Measurements from ENCODE around the gene FCRL4. TPM values are rescaled to one million over a fixed set of nuclear protein-coding genes. Genes with fewer than 3 reads are reported as not detected.

Gene FCRL4
- total and polyA plus RNA-seq, 2 donors from 2014 or later: not detected

GRCh38 chr1:157622471-157622870 is 24.6 kb upstream of the FCRL4 start:
- H3K27ac ChIP-seq (ENCODE audit: low read depth in 2 of 2, low read length in 2 of 2): no peak overlapping the region
- H3K4me3 ChIP-seq (ENCODE audit: low read length in 3 of 3): no peak overlapping the region
- TF ChIP-seq, protein P1, sequence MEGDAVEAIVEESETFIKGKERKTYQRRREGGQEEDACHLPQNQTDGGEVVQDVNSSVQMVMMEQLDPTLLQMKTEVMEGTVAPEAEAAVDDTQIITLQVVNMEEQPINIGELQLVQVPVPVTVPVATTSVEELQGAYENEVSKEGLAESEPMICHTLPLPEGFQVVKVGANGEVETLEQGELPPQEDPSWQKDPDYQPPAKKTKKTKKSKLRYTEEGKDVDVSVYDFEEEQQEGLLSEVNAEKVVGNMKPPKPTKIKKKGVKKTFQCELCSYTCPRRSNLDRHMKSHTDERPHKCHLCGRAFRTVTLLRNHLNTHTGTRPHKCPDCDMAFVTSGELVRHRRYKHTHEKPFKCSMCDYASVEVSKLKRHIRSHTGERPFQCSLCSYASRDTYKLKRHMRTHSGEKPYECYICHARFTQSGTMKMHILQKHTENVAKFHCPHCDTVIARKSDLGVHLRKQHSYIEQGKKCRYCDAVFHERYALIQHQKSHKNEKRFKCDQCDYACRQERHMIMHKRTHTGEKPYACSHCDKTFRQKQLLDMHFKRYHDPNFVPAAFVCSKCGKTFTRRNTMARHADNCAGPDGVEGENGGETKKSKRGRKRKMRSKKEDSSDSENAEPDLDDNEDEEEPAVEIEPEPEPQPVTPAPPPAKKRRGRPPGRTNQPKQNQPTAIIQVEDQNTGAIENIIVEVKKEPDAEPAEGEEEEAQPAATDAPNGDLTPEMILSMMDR (IDR thresholded peaks at IDR 0.05; ENCODE audit: borderline replicate concordance, extremely low read depth, insufficient read depth): no peak
- H3K9ac ChIP-seq (ENCODE audit: low read length in 3 of 3): no peak overlapping the region
- no peaks in the 10 kb centered on the region for H3K27me3 ChIP-seq (ENCODE audit: control insufficient read depth, insufficient read depth, low read length)
- no peaks in the 10 kb centered on the region for H3K4me1 ChIP-seq (ENCODE audit: control insufficient read depth in 2 of 3, insufficient read depth in 2 of 3, low read depth in 1 of 3, low read length in 3 of 3)
- DNase-seq (no peak), FAIRE-seq (no peak)
- no peaks in the 10 kb centered on the region for H3K36me3 ChIP-seq (ENCODE audit: control insufficient read depth in 2 of 3, insufficient read depth in 3 of 3, low read length in 3 of 3)
- H3K9me3 ChIP-seq (ENCODE audit: control insufficient read depth in 2 of 3, insufficient read depth in 1 of 3, low read length in 3 of 3): no peaks in the 10 kb centered on the region
- intact Hi-C loops (cut with DNase I): no loop called here

DNA sequence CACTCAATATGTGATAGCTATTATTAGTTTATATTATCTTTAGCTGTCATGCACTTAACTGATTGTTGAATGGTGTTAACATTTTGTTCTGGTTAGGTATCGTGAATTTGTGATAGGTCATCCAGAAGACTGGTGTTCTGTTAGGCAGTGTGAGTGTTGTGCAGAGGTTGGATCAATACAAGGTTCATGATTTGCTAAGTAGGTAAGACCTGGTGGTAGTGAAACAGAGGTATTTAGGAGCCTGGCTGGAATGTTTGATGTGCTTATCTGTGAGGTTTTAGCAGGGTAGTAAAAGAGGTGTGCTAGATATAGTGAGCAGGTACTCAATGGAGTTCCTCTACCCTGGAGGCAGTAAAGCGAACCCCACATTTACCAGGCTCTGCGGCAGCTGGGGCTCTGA is 20.3 kb upstream of the FCRL4 start:
- Histone ChIP-seq H3K9me3 (ENCODE audit: control insufficient read depth in 2 of 3, insufficient read depth in 1 of 3, low read length in 3 of 3) (no peaks in the 10 kb centered on the region), H3K9ac (ENCODE audit: low read length in 3 of 3) (no peak overlapping the region), H3K4me3 (ENCODE audit: low read length in 3 of 3) (no peak overlapping the region), H3K4me1 (ENCODE audit: control insufficient read depth in 2 of 3, insufficient read depth in 2 of 3, low read depth in 1 of 3, low read length in 3 of 3) (no peaks in the 10 kb centered on the region), H3K27ac (ENCODE audit: low read depth in 2 of 2, low read length in 2 of 2) (no peak overlapping the region), H3K27me3 (ENCODE audit: control insufficient read depth, insufficient read depth, low read length) (no peaks in the 10 kb centered on the region), H3K36me3 (ENCODE audit: control insufficient read depth in 2 of 3, insufficient read depth in 3 of 3, low read length in 3 of 3) (no peaks in the 10 kb centered on the region)
- intact Hi-C loops (cut with DNase I): no loop called here
- DNase-seq (no peak), FAIRE-seq (no peak)
- TF ChIP-seq, protein P1 (IDR thresholded peaks at IDR 0.05; ENCODE audit: borderline replicate concordance, extremely low read depth, insufficient read depth): no peak

GRCh38 chr1:157600236-157600635 is 2.4 kb upstream of the FCRL4 start:
- DNase-seq (no peak), FAIRE-seq (peak; percentile 33)
- Histone ChIP-seq H3K4me3 (ENCODE audit: low read length in 3 of 3) (no peak overlapping the region), H3K4me1 (ENCODE audit: control insufficient read depth in 2 of 3, insufficient read depth in 2 of 3, low read depth in 1 of 3, low read length in 3 of 3) (no peaks in the 10 kb centered on the region), H3K27ac (ENCODE audit: low read depth in 2 of 2, low read length in 2 of 2) (no peak overlapping the region), H3K27me3 (ENCODE audit: control insufficient read depth, insufficient read depth, low read length) (no peaks in the 10 kb centered on the region), H3K36me3 (ENCODE audit: control insufficient read depth in 2 of 3, insufficient read depth in 3 of 3, low read length in 3 of 3) (no peaks in the 10 kb centered on the region), H3K9me3 (ENCODE audit: control insufficient read depth in 2 of 3, insufficient read depth in 1 of 3, low read length in 3 of 3) (no peaks in the 10 kb centered on the region), H3K9ac (ENCODE audit: low read length in 3 of 3) (no peak overlapping the region)
- TF ChIP-seq, protein P1 (IDR thresholded peaks at IDR 0.05; ENCODE audit: borderline replicate concordance, extremely low read depth, insufficient read depth): no peak
- intact Hi-C loops (cut with DNase I): no loop called here

DNA sequence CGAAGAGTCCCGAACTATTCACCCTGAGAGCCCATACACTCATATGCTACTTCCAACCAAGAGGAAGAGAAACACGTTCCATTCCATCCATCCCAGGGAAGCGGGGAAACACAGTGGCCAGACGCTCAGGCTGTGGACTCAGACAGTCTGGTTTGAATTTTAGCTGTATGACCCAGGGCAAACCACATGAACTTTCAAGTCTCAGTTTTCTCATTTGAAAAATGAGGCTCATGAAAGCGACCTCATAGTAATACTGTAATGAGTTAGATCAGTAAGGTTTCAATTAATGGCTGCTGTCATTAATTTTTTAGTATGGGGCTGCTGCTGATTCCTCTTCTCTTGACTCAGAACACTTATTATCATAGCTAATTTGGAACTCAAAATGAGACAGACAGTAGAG is 1.5 kb downstream of the FCRL4 start:
- Histone ChIP-seq H3K9me3 (ENCODE audit: control insufficient read depth in 2 of 3, insufficient read depth in 1 of 3, low read length in 3 of 3) (no peaks in the 10 kb centered on the region), H3K27ac (ENCODE audit: low read depth in 2 of 2, low read length in 2 of 2) (no peak overlapping the region), H3K27me3 (ENCODE audit: control insufficient read depth, insufficient read depth, low read length) (no peaks in the 10 kb centered on the region), H3K9ac (ENCODE audit: low read length in 3 of 3) (no peak overlapping the region), H3K4me1 (ENCODE audit: control insufficient read depth in 2 of 3, insufficient read depth in 2 of 3, low read depth in 1 of 3, low read length in 3 of 3) (no peaks in the 10 kb centered on the region), H3K36me3 (ENCODE audit: control insufficient read depth in 2 of 3, insufficient read depth in 3 of 3, low read length in 3 of 3) (no peaks in the 10 kb centered on the region), H3K4me3 (ENCODE audit: low read length in 3 of 3) (no peak overlapping the region)
- TF ChIP-seq, protein P1 (IDR thresholded peaks at IDR 0.05; ENCODE audit: borderline replicate concordance, extremely low read depth, insufficient read depth): no peak
- FAIRE-seq (no peak), DNase-seq (no peak)
- intact Hi-C loops (cut with DNase I): no loop called here

Measured in kidney (tissue), 14 donors.